HG03378 (cell line): ENCODE measurements around the gene LENG1.

Source experiments
- ATAC-seq: cut with Tn5 transposase; IDR thresholded peaks from one replicate; pipeline ENCODE4 v1.9.1; 2021; ENCODE audit warnings: mild to moderate bottlenecking, moderate library complexity; ENCODE audit not compliant: unreplicated experiment

The LENG1 gene

GRCh38 chr19:54114340-54115108 lies 45.0 kb downstream of the LENG1 start:
- no peak for ATAC-seq

- ATAC-seq = no peak
These were observed 49.9 kb downstream of the LENG1 start for GRCh38 chr19:54109651-54110050.

GRCh38 chr19:54108496-54108895 lies 51.0 kb downstream of the LENG1 start:
- ATAC-seq = no peak

- ATAC-seq = no peak
These were observed 51.5 kb downstream of the LENG1 start for GRCh38 chr19:54107876-54108490.

GRCh38 chr19:54106716-54107115 lies 52.8 kb downstream of the LENG1 start:
- no peak for ATAC-seq

- ATAC-seq = no peak
These were observed 53.7 kb downstream of the LENG1 start for GRCh38 chr19:54105796-54106195.
